GM19324 (cell line): ENCODE data around the gene MFSD8.
A peak's percentile ranks its signal among the peaks of the same experiment; 100 is the strongest.
"Not testable (repeated sequence)": the region's sequence is repeated elsewhere in the genome, so short reads cannot be mapped to it uniquely, and the experiment has no call there.

Experiments
- ATAC-seq: cut with Tn5 transposase; IDR thresholded peaks from one replicate; pipeline ENCODE4 v1.9.1; 2021; ENCODE audit warnings: mild to moderate bottlenecking, moderate library complexity; ENCODE audit not compliant: unreplicated experiment, low FRiP score

MFSD8 gene

GRCh38 chr4:127959794-127960193 is 5.2 kb downstream of the MFSD8 start:
- no peak for ATAC-seq

- no peak for ATAC-seq
Measured at GRCh38 chr4:127957105-127957504, 7.9 kb downstream of the MFSD8 start.

GRCh38 chr4:127936974-127937373 is 28.0 kb downstream of the MFSD8 start:
- no peak for ATAC-seq

- not testable (repeated sequence) for ATAC-seq
Measured at GRCh38 chr4:127931836-127932235, 33.1 kb downstream of the MFSD8 start.

- ATAC-seq: no peak
Measured at GRCh38 chr4:127930175-127930574, 34.8 kb downstream of the MFSD8 start.

- not testable (repeated sequence) for ATAC-seq
Measured at GRCh38 chr4:127925720-127926119, 39.3 kb downstream of the MFSD8 start.

GRCh38 chr4:127922226-127922625 is 42.7 kb downstream of the MFSD8 start:
- ATAC-seq: no peak

- ATAC-seq: no peak
Measured at GRCh38 chr4:127920521-127920920, 44.5 kb downstream of the MFSD8 start.

GRCh38 chr4:127917151-127917550 is 47.8 kb downstream of the MFSD8 start:
- no peak for ATAC-seq

- no peak for ATAC-seq
Measured at GRCh38 chr4:127916512-127916911, 48.5 kb downstream of the MFSD8 start.

GRCh38 chr4:127905029-127905428 is 59.9 kb downstream of the MFSD8 start:
- no peak for ATAC-seq

- ATAC-seq: not testable (repeated sequence)
Measured at GRCh38 chr4:127899682-127900081, 65.3 kb downstream of the MFSD8 start.

GRCh38 chr4:127896528-127896927 is 68.4 kb downstream of the MFSD8 start:
- ATAC-seq: no peak

GRCh38 chr4:127896069-127896468 is 68.9 kb downstream of the MFSD8 start:
- no peak for ATAC-seq

- ATAC-seq: no peak
Measured at GRCh38 chr4:127889903-127890302, 75.1 kb downstream of the MFSD8 start.

- ATAC-seq: no peak
Measured at GRCh38 chr4:127888559-127888958, 76.4 kb downstream of the MFSD8 start.

GRCh38 chr4:127881563-127881864 is 83.5 kb downstream of the MFSD8 start:
- ATAC-seq: peak; percentile 43

GRCh38 chr4:127880763-127881562 is 84.0 kb downstream of the MFSD8 start, which contains the start of gene PLK4:
Gene PLK4 (plus strand): TSS chr4:127880893. CDS start chr4:127881135, 242 bp downstream.
- peak; percentile 97 for ATAC-seq

- ATAC-seq: no peak
Measured at GRCh38 chr4:127875791-127876190, 89.2 kb downstream of the MFSD8 start.

- no peak for ATAC-seq
Measured at GRCh38 chr4:127870688-127871087, 94.3 kb downstream of the MFSD8 start.

- no peak for ATAC-seq
Measured at GRCh38 chr4:127870281-127870680, 94.7 kb downstream of the MFSD8 start.

- no peak for ATAC-seq
Measured at GRCh38 chr4:127868196-127868595, 96.8 kb downstream of the MFSD8 start.
